22Rv1 (cell line): ENCODE results near the gene GABRA4.

Source experiments
- ZFX ChIP-seq: fragments of 450-650 bp; IDR thresholded peaks from 2 replicates; pipeline ENCODE4 v1.6.1; 2017; ENCODE audit warnings: antibody characterized with exemption, borderline replicate concordance
- TF ChIP-seq, protein P1 (sequence below): fragments of 450-650 bp; IDR thresholded peaks from 2 replicates; pipeline ENCODE4 v1.5.1; 2017; ENCODE audit warnings: mild to moderate bottlenecking

DNA sequence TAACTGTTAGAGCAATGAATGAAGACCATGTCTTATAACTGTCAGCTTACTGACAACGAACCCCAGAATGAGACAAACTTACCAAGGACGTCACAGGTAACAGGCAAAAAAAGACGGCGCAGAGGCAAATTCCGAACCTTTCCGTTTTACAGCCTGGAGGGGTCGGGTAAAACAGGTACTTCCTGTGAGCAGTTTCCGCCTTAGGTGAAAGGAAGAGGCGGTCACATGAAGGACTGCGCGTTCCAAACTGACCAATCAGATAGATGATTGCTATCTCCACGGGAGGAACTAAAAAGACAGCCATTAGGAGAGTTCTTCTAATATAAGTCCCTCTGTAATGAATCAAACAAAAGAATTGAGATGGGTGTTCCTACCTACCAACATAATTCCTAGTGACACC is 84.3 kb downstream of the GABRA4 start, which contains the start of gene COX7B2:
- TF ChIP-seq, protein P1, sequence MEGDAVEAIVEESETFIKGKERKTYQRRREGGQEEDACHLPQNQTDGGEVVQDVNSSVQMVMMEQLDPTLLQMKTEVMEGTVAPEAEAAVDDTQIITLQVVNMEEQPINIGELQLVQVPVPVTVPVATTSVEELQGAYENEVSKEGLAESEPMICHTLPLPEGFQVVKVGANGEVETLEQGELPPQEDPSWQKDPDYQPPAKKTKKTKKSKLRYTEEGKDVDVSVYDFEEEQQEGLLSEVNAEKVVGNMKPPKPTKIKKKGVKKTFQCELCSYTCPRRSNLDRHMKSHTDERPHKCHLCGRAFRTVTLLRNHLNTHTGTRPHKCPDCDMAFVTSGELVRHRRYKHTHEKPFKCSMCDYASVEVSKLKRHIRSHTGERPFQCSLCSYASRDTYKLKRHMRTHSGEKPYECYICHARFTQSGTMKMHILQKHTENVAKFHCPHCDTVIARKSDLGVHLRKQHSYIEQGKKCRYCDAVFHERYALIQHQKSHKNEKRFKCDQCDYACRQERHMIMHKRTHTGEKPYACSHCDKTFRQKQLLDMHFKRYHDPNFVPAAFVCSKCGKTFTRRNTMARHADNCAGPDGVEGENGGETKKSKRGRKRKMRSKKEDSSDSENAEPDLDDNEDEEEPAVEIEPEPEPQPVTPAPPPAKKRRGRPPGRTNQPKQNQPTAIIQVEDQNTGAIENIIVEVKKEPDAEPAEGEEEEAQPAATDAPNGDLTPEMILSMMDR: no peak
- TF ChIP-seq ZFX: no peak
